ENCODE results near the gene PDCD5.
"Not testable (repeated sequence)": the region's sequence is repeated elsewhere in the genome, so short reads cannot be mapped to it uniquely, and the experiment has no call there.

PDCD5 gene

GRCh38 chr19:32580353-32580900 is 563 bp upstream of the PDCD5 start:
- no peak for DNase-seq (ENCODE audit: low read depth)
- H3K4me3 ChIP-seq (ENCODE audit: low read depth, low read length) = peak overlapping the region; percentile 72
- TF ChIP-seq CTCF (conservative IDR thresholded peaks at IDR 0.05; ENCODE audit: low read depth, low read length) = no peak

- DNase-seq (ENCODE audit: low read depth) = peak; percentile 70
Observed at GRCh38 chr19:32581705-32582179, 752 bp downstream of the PDCD5 start.

GRCh38 chr19:32587747-32588504 is 6.9 kb downstream of the PDCD5 start:
- not testable (repeated sequence) for DNase-seq (ENCODE audit: low read depth); H3K4me3 ChIP-seq (ENCODE audit: low read depth, low read length)

More at GRCh38 chr19:32581705-32582179, 752 bp downstream of the PDCD5 start:
- TF ChIP-seq CTCF (conservative IDR thresholded peaks at IDR 0.05; ENCODE audit: low read depth, low read length) = no peak
- peak overlapping the region; percentile 72 for H3K4me3 ChIP-seq (ENCODE audit: low read depth, low read length)

- no peak overlapping the region for H3K4me3 ChIP-seq (ENCODE audit: low read depth, low read length)
- no peak for DNase-seq (ENCODE audit: low read depth)
- no peak for TF ChIP-seq CTCF (conservative IDR thresholded peaks at IDR 0.05; ENCODE audit: low read depth, low read length)
Observed at GRCh38 chr19:32594021-32594420, 13.0 kb downstream of the PDCD5 start.

GRCh38 chr19:32595491-32595890 is 14.5 kb downstream of the PDCD5 start:
- TF ChIP-seq CTCF (conservative IDR thresholded peaks at IDR 0.05; ENCODE audit: low read depth, low read length) = no peak
- H3K4me3 ChIP-seq (ENCODE audit: low read depth, low read length) = no peak overlapping the region
- DNase-seq (ENCODE audit: low read depth) = no peak

- no peak overlapping the region for H3K4me3 ChIP-seq (ENCODE audit: low read depth, low read length)
- TF ChIP-seq CTCF (conservative IDR thresholded peaks at IDR 0.05; ENCODE audit: low read depth, low read length) = no peak
- no peak for DNase-seq (ENCODE audit: low read depth)
Observed at GRCh38 chr19:32598022-32598421, 17.0 kb downstream of the PDCD5 start.

- no peak overlapping the region for H3K4me3 ChIP-seq (ENCODE audit: low read depth, low read length)
- TF ChIP-seq CTCF (conservative IDR thresholded peaks at IDR 0.05; ENCODE audit: low read depth, low read length) = no peak
- DNase-seq (ENCODE audit: low read depth) = no peak
Observed at GRCh38 chr19:32599258-32599657, 18.3 kb downstream of the PDCD5 start.

Measured in choroid plexus epithelial cell (primary cell).